Tibial nerve (tissue), 4 donors: ENCODE results near the gene IL22RA1. TPM values are rescaled to one million over a fixed set of nuclear protein-coding genes. Genes with fewer than 3 reads are reported as not detected.
A peak's percentile ranks its signal among the peaks of the same experiment; 100 is the strongest.

Experiments
- DNase-seq, 2 donors: peaks; one replicate each; pipeline ENCODE4 v3.0.0-alpha.2; 2019; ENCODE audit warnings: low spot score in 2 of 2
- H3K27ac ChIP-seq, 4 donors: fragments of 200-600 bp; sonication (generic) in 3 of 4; one replicate each; pipeline ENCODE4 v1.5.1; 2017 to 2019; ENCODE audit warnings: mild to moderate bottlenecking in 1 of 4
- H3K27me3 ChIP-seq, 2 donors: fragments of 200-600 bp; sonication (generic) in 1 of 2; one replicate each; pipeline versions ENCODE4 v1.5.1 to v1.6.0; 2017 to 2019
- H3K36me3 ChIP-seq, 3 donors: fragments of 200-600 bp; sonication (generic); one replicate each; pipeline ENCODE4 v1.5.1; 2018 to 2019
- H3K4me1 ChIP-seq, 4 donors: fragments of 200-600 bp; sonication (generic) in 3 of 4; one replicate each; pipeline ENCODE4 v1.5.1; 2017 to 2019
- H3K4me3 ChIP-seq, 4 donors: fragments of 200-600 bp; sonication (generic) in 3 of 4; one replicate each; pipeline ENCODE4 v1.5.1; 2017 to 2019; ENCODE audit warnings: mild to moderate bottlenecking in 1 of 4, moderate library complexity in 1 of 4
- H3K9me3 ChIP-seq, 4 donors: fragments of 200-600 bp; sonication (generic) in 3 of 4; one replicate each; pipeline ENCODE4 v1.5.1; 2017 to 2019
- EP300 ChIP-seq, 2 donors: sonication (generic); formaldehyde crosslinking; IDR thresholded peaks; one replicate each; pipeline ENCODE4 v1.6.1; 2017; ENCODE audit warnings: antibody characterized with exemption in 2 of 2, mild to moderate bottlenecking in 1 of 2
- POLR2A ChIP-seq, 2 donors: fragments of 450-650 bp; IDR thresholded peaks; one replicate each; pipeline ENCODE4 v1.6.1; 2017; ENCODE audit warnings: antibody characterized with exemption in 2 of 2, mild to moderate bottlenecking in 2 of 2, moderate library complexity in 2 of 2
- whole genome bisulfite sequencing, 2 donors: methylation state at CpG; one replicate each; pipeline ENCODE4 v1.1.5; 2018; 5-methylcytosine and 5-hydroxymethylcytosine counted together
- total RNA-seq, 4 donors: library from RNA; depleted of rRNA; stranded (reverse); fragments of >200 nt; gene quantifications; one replicate each; pipeline ENCODE4 v1.1.0, GENCODE V29; 2016
- TF ChIP-seq, protein P1 (sequence below), 5 experiments: fragments of 200-600 bp in 3 of 5; fragments of 450-650 bp in 2 of 5; sonication (generic) in 3 of 5; IDR thresholded peaks; one replicate each; pipeline ENCODE4 v1.5.1; 2016 to 2019; ENCODE audit warnings: antibody characterized with exemption in 5 of 5, mild to moderate bottlenecking in 3 of 5, moderate library complexity in 2 of 5

IL22RA1 gene, protein sequence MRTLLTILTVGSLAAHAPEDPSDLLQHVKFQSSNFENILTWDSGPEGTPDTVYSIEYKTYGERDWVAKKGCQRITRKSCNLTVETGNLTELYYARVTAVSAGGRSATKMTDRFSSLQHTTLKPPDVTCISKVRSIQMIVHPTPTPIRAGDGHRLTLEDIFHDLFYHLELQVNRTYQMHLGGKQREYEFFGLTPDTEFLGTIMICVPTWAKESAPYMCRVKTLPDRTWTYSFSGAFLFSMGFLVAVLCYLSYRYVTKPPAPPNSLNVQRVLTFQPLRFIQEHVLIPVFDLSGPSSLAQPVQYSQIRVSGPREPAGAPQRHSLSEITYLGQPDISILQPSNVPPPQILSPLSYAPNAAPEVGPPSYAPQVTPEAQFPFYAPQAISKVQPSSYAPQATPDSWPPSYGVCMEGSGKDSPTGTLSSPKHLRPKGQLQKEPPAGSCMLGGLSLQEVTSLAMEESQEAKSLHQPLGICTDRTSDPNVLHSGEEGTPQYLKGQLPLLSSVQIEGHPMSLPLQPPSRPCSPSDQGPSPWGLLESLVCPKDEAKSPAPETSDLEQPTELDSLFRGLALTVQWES
- not detected for total RNA-seq

DNA sequence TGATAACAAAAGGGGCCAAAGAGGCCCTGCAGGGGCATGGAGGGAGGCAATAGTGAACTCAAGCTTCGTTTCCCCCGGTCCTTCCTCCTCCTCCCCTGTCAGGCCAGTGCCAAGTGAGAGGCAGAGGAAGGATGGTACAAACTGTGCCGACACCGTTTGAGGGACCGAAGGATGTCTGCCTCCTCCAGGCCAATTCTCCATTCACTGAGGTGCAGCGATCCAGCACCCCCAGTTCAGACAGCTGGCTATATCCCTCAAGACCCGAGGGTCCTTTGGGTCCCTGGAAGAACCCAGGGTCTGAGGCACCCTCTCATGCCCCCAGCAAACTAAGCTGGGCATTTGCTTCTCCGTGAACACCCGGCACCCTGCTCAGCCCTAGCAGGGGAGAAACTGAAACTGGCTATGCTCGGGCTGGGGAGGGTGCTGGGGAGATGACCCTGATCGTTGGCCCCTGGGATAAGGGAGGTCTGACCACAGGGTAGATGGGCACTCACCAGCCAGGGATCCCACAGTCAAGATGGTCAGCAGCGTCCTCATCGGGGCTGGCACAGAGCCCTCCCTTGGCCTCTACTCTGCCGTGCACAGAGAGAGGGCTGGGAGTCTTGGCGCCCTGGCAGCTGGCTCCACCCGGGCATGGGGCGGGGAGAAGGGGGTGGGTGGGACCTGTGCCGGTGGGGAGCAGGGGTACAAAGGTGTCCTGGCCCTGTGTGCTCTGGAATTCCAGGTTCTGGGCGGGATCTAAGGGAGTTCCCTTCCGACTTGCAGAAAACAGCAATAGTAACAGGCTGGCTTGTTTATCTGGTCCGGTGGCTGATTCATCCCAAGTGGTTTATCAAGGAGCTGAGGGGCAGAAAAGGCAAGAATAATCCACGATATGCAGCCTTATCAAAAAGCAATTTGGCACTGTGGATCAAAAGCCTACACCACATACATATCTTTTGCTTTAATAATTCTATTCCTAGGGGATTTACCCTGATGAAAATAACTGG, at the start of gene IL22RA1:
IL22RA1 (minus strand) TSS at position 595 of the 989 bp plus-strand sequence; CDS start at position 537, 58 bp downstream.
- peak within 1 kb of the TSS in 1 of 4 donors; percentile 40 for H3K27ac ChIP-seq
- WGBS, 2 donors, result 58 to 67% methylated on average over 15 to 18 of the region's 22 CpGs

GRCh38 chr1:24191860-24192259, 48.9 kb upstream of the IL22RA1 start:
- TF ChIP-seq POLR2A (IDR thresholded peaks at IDR 0.05), result no peak
- TF ChIP-seq, protein P1, sequence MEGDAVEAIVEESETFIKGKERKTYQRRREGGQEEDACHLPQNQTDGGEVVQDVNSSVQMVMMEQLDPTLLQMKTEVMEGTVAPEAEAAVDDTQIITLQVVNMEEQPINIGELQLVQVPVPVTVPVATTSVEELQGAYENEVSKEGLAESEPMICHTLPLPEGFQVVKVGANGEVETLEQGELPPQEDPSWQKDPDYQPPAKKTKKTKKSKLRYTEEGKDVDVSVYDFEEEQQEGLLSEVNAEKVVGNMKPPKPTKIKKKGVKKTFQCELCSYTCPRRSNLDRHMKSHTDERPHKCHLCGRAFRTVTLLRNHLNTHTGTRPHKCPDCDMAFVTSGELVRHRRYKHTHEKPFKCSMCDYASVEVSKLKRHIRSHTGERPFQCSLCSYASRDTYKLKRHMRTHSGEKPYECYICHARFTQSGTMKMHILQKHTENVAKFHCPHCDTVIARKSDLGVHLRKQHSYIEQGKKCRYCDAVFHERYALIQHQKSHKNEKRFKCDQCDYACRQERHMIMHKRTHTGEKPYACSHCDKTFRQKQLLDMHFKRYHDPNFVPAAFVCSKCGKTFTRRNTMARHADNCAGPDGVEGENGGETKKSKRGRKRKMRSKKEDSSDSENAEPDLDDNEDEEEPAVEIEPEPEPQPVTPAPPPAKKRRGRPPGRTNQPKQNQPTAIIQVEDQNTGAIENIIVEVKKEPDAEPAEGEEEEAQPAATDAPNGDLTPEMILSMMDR (IDR thresholded peaks at IDR 0.05), result no peak
- no peak for TF ChIP-seq EP300 (IDR thresholded peaks at IDR 0.05)
- peaks cover 0 to 23% of the 10 kb centered on the region in 2 donors for H3K27me3 ChIP-seq
- peaks cover 0 to 18% (median 4%) of the 10 kb centered on the region in 4 donors for H3K4me1 ChIP-seq
- no peaks in the 10 kb centered on the region for H3K36me3 ChIP-seq
- no peak overlapping the region for H3K4me3 ChIP-seq
- H3K9me3 ChIP-seq, result no peaks in the 10 kb centered on the region
- H3K27ac ChIP-seq, result no peak overlapping the region
- DNase-seq, result no peak
- 62 to 69% methylated on average over 5 of the region's 5 CpGs for WGBS, 2 donors

More for the DNA sequence above, at the start of gene IL22RA1:
- DNase-seq, result no peak
- no peaks in the 10 kb centered on the region for H3K36me3 ChIP-seq
- peak within 1 kb of the TSS in 2 of 4 donors; percentile 21 to 40 for H3K4me3 ChIP-seq
- no peaks in the 10 kb centered on the region for H3K9me3 ChIP-seq
- TF ChIP-seq POLR2A (IDR thresholded peaks at IDR 0.05), result no peak
- H3K4me1 ChIP-seq, result peaks cover 0 to 11% (median 0%) of the 10 kb centered on the region in 4 donors
- no peaks in the 10 kb centered on the region for H3K27me3 ChIP-seq

DNA sequence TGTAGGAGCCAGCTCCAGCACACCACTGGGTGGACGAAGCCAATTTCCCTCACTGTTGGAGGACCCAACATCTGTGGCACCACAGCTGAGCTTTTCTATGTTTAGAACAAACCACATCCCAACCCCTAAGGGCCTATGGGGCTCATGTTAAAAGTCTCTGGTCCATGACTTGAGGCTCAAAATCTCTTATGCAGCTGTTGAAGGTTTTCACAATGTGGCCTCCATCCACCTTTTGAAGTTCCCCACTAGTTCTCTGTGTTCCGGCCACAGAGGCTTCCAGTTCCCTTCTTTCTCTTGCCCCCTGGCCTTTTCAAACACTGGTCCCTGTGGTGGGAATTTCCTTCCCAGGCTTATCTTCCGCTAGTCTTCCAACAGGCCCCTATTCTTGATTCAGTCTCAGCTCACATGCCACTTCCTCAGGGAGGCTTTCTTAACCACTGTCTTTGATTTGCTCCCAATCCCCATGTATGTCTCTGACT, 48.1 kb upstream of the IL22RA1 start:
- TF ChIP-seq POLR2A (IDR thresholded peaks at IDR 0.05) (no peak), EP300 (IDR thresholded peaks at IDR 0.05) (no peak)
- TF ChIP-seq, protein P1 (IDR thresholded peaks at IDR 0.05), result no peak
- Histone ChIP-seq H3K27me3 (peaks cover 0 to 31% of the 10 kb centered on the region in 2 donors), H3K4me1 (peaks cover 0 to 21% (median 4%) of the 10 kb centered on the region in 4 donors), H3K9me3 (no peaks in the 10 kb centered on the region), H3K27ac (no peak overlapping the region), H3K36me3 (no peaks in the 10 kb centered on the region), H3K4me3 (no peak overlapping the region)
- DNase-seq, result no peak
- WGBS, 2 donors, result 75 to 77% methylated on average over 3 of the region's 3 CpGs

DNA sequence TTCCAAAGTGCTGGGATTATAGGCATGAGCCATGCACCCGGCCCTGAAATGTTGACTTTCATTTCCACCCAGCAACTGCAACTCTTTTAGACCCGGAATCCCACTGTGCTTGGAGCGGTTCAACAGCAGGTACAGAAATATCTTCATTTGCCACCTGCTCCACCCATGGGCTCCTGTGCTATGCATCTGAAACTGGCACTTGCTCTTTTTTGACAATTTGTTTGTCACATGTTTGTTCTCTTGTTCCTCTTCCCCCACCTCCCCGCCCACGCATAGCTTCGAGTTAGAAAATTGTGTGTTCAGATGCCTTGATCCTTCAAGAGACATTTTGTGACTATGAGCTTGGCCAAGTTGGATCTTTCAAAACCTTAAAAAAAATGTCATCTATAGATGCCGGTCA, 46.6 kb upstream of the IL22RA1 start:
- H3K27ac ChIP-seq, result peak overlapping the region in 1 of 4 donors; percentile 12
- H3K27me3 ChIP-seq, result peaks cover 0 to 38% of the 10 kb centered on the region in 2 donors
- peaks cover 0 to 21% (median 4%) of the 10 kb centered on the region in 4 donors for H3K4me1 ChIP-seq
- TF ChIP-seq EP300 (IDR thresholded peaks at IDR 0.05), result no peak
- no peak for TF ChIP-seq POLR2A (IDR thresholded peaks at IDR 0.05)
- TF ChIP-seq, protein P1 (IDR thresholded peaks at IDR 0.05), result no peak
- 70 to 75% methylated on average over 7 of the region's 7 CpGs for WGBS, 2 donors
- DNase-seq, result no peak
- no peaks in the 10 kb centered on the region for H3K36me3 ChIP-seq
- no peaks in the 10 kb centered on the region for H3K9me3 ChIP-seq
- no peak overlapping the region for H3K4me3 ChIP-seq
